Measurements from ENCODE around the gene APOLD1. TPM values are rescaled to one million over a fixed set of nuclear protein-coding genes. Genes with fewer than 3 reads are reported as not detected.

Gene APOLD1
- total RNA-seq, 6 donors from 2014 or later = 8.5 to 36.5 (median 15.6) TPM

DNA sequence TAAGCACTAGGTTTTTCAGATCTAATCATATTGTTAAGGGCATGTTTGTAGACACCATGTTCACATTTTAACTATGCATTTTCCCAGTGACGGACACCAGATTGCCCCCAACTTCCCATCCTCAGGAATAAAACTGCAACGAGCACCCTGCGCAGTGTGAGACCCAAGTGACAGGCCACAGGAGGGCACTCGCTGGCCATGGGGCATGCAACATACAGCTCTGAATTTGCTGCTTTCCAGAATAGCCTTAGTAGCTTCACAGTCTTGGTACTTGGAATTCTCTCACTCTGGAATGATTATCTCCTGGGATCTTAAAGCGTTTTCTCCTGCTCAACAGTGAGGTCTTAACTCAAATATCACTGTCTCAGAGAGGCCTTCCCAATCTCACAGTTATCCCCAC is 26.7 kb downstream of the APOLD1 start:
- Histone ChIP-seq H3K36me3 (peaks cover 0 to 10% (median 0%) of the 10 kb centered on the region in 4 donors), H3K27ac (peak overlapping the region in 1 of 4 donors; percentile 82), H3K27me3 (no peaks in the 10 kb centered on the region), H3K4me1 (peaks cover 39 to 62% (median 46%) of the 10 kb centered on the region in 4 donors), H3K4me3 (no peak overlapping the region), H3K9me3 (no peaks in the 10 kb centered on the region)
- WGBS, 2 donors = 90 to 97% methylated on average over 5 of the region's 5 CpGs
- no peak for TF ChIP-seq POLR2AphosphoS5 (IDR thresholded peaks at IDR 0.05)
- TF ChIP-seq POLR2A (IDR thresholded peaks at IDR 0.05) = no peak
- TF ChIP-seq, protein P1, sequence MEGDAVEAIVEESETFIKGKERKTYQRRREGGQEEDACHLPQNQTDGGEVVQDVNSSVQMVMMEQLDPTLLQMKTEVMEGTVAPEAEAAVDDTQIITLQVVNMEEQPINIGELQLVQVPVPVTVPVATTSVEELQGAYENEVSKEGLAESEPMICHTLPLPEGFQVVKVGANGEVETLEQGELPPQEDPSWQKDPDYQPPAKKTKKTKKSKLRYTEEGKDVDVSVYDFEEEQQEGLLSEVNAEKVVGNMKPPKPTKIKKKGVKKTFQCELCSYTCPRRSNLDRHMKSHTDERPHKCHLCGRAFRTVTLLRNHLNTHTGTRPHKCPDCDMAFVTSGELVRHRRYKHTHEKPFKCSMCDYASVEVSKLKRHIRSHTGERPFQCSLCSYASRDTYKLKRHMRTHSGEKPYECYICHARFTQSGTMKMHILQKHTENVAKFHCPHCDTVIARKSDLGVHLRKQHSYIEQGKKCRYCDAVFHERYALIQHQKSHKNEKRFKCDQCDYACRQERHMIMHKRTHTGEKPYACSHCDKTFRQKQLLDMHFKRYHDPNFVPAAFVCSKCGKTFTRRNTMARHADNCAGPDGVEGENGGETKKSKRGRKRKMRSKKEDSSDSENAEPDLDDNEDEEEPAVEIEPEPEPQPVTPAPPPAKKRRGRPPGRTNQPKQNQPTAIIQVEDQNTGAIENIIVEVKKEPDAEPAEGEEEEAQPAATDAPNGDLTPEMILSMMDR (IDR thresholded peaks at IDR 0.05) = no peak
- TF ChIP-seq EP300 (IDR thresholded peaks at IDR 0.05) = no peak
- DNase-seq (no peak), ATAC-seq (ENCODE audit: low FRiP score in 2 of 2) (no peak)

DNA sequence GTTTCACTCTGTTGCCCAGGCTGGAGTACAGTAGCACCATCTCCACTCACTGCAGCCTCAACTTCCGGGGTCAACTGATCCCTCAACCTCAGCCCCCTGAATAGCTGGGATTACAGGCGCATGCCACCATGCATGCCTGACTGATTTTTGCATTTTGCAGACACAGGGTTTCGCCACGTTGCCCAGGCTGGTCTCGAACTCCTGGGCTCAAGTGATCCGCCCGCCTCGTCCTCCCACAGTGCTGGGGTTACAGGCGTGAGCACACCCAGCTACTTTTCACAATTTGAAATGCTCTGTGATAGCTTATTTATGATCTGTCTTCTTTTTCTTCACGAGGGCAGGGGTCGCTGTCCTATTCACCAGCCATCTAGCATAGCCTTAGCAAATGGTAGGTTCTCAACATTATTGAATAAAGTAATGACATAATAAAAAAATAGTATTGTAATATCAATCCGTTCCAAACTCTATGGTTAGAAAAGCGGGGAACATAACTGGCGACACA is 27.2 kb downstream of the APOLD1 start:
- Histone ChIP-seq H3K27ac (peak overlapping the region in 2 of 4 donors; percentile 75 to 82), H3K9me3 (no peaks in the 10 kb centered on the region), H3K36me3 (peaks cover 0 to 12% (median 0%) of the 10 kb centered on the region in 4 donors), H3K4me3 (peak overlapping the region in 2 of 4 donors; percentile 66 to 84), H3K27me3 (no peaks in the 10 kb centered on the region), H3K4me1 (peaks cover 37 to 62% (median 42%) of the 10 kb centered on the region in 4 donors)
- DNase-seq = no peak
- 70 to 79% methylated on average over 14 of the region's 14 CpGs for WGBS, 2 donors
- ATAC-seq (ENCODE audit: low FRiP score in 2 of 2) = no peak
- TF ChIP-seq POLR2AphosphoS5 (IDR thresholded peaks at IDR 0.05) (no peak), EP300 (IDR thresholded peaks at IDR 0.05) (no peak), POLR2A (IDR thresholded peaks at IDR 0.05) (no peak)
- TF ChIP-seq, protein P1 (IDR thresholded peaks at IDR 0.05) = no peak

GRCh38 chr12:12813120-12814101 is 28.0 kb downstream of the APOLD1 start, which contains the start of gene DDX47:
Gene DDX47, plus strand, starts transcription at chr12:12813346. Its CDS starts 22 bp downstream, at chr12:12813368.
- 4% methylated on average over 21 to 26 of the region's 35 CpGs for WGBS, 2 donors
- Histone ChIP-seq H3K36me3 (peaks cover 0 to 16% (median 0%) of the 10 kb centered on the region in 4 donors), H3K27me3 (no peaks in the 10 kb centered on the region), H3K27ac (peak within 1 kb of the TSS; percentile 74 to 82 (median 77)), H3K9me3 (no peaks in the 10 kb centered on the region), H3K4me1 (peaks cover 35 to 59% (median 41%) of the 10 kb centered on the region in 4 donors), H3K4me3 (peak within 1 kb of the TSS; percentile 60 to 86 (median 75))
- DNase-seq (peak; percentile 97 to 99), ATAC-seq (ENCODE audit: low FRiP score in 2 of 2) (peak; percentile 99)
- TF ChIP-seq EP300 (IDR thresholded peaks at IDR 0.05) = no peak
- TF ChIP-seq, protein P1 (IDR thresholded peaks at IDR 0.05) = peak; percentile 97 to 98 (median 98)
- peak; percentile 76 to 81 for TF ChIP-seq POLR2AphosphoS5 (IDR thresholded peaks at IDR 0.05)
- peak in 3 of 4 donors; percentile 29 to 72 (median 61) for TF ChIP-seq POLR2A (IDR thresholded peaks at IDR 0.05)

GRCh38 chr12:12817616-12818015 is 32.2 kb downstream of the APOLD1 start:
- 82 to 86% methylated on average over 7 of the region's 7 CpGs for WGBS, 2 donors
- Histone ChIP-seq H3K4me3 (no peak overlapping the region), H3K36me3 (peaks cover 6 to 42% (median 15%) of the 10 kb centered on the region in 4 donors), H3K27me3 (no peaks in the 10 kb centered on the region), H3K9me3 (no peaks in the 10 kb centered on the region), H3K4me1 (peaks cover 34 to 65% (median 36%) of the 10 kb centered on the region in 4 donors), H3K27ac (peak overlapping the region in 1 of 4 donors; percentile 35)
- DNase-seq (no peak), ATAC-seq (ENCODE audit: low FRiP score in 2 of 2) (no peak)
- TF ChIP-seq POLR2A (IDR thresholded peaks at IDR 0.05) = no peak
- TF ChIP-seq EP300 (IDR thresholded peaks at IDR 0.05) = no peak

DNA sequence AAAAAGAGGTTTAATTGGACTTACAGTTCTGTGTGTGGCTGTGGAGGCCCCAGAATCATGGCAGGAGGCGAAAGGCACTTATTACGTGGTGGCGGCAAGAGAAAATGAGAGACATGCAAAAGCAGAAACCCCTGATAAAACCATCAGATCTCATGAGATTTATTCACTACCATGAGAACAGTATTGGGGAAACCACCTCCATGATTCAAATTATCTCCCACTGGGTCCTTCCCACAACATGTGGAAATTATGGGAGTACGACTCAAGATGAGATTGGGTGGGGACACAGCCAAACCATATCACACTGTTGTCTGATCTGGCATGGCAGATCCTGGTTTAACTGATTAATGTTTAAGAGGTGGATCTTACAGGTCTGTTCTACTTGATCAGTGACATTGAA is 33.2 kb downstream of the APOLD1 start:
- no peak for TF ChIP-seq POLR2A (IDR thresholded peaks at IDR 0.05)
- TF ChIP-seq, protein P1 (IDR thresholded peaks at IDR 0.05) = no peak
- H3K27me3 ChIP-seq = no peaks in the 10 kb centered on the region
- H3K27ac ChIP-seq = peak overlapping the region in 1 of 4 donors; percentile 67
- H3K4me1 ChIP-seq = peaks cover 29 to 60% (median 35%) of the 10 kb centered on the region in 4 donors
- ATAC-seq (ENCODE audit: low FRiP score in 2 of 2) (no peak), DNase-seq (no peak)
- WGBS, 2 donors = 84 to 98% methylated on average over 4 of the region's 4 CpGs
- no peak overlapping the region for H3K4me3 ChIP-seq
- H3K9me3 ChIP-seq = no peaks in the 10 kb centered on the region
- H3K36me3 ChIP-seq = peaks cover 13 to 53% (median 25%) of the 10 kb centered on the region in 4 donors
